A673 (cell line): ENCODE measurements around the gene MBOAT7. TPM values are rescaled to one million over a fixed set of nuclear protein-coding genes. Genes with fewer than 3 reads are reported as not detected.

Experiments
- BruUV-seq: library from RNA; stranded (reverse); fragments of 400-500 nt; replicated peaks from 2 replicates; lab custom pipeline; 2021; lab: Mats Ljungman, UMichigan
- CTCF ChIA-PET: fragments of 300-600 bp; sonication (Branson Sonifier 250); formaldehyde crosslinking; loops from one replicate; lab custom pipeline; 2022; ENCODE audit warnings: antibody characterized with exemption; lab: Charles Lee
- POLR2A ChIA-PET: fragments of 300-600 bp; sonication (Branson Sonifier 250); formaldehyde crosslinking; loops from one replicate; lab custom pipeline; 2022; ENCODE audit warnings: antibody characterized with exemption; ENCODE audit not compliant: low non-redundant PET; lab: Charles Lee
- DNase-seq: peaks from one replicate; pipeline ENCODE4 v3.0.0-alpha.2; 2015; ENCODE audit warnings: low spot score
- H3K27ac ChIP-seq: fragments of 200-600 bp; sonication (generic); 2 replicates; pipeline ENCODE4 v1.5.1; 2016; ENCODE audit warnings: mixed run types, low read depth, mild to moderate bottlenecking, mixed read lengths, antibody characterized with exemption, low read length; ENCODE audit not compliant: poor library complexity, severe bottlenecking
- H3K27me3 ChIP-seq: fragments of 200-600 bp; sonication (generic); replicated peaks from 2 replicates; pipeline ENCODE4 v1.6.1; 2017; ENCODE audit warnings: mixed run types, low read depth, mild to moderate bottlenecking, mixed read lengths, antibody characterized with exemption, low read length; ENCODE audit not compliant: insufficient read depth, poor library complexity
- H3K36me3 ChIP-seq: fragments of 200-600 bp; sonication (generic); 2 replicates; pipeline ENCODE4 v1.6.1; 2016; ENCODE audit warnings: mixed run types, mild to moderate bottlenecking, mixed read lengths, antibody characterized with exemption, low read length; ENCODE audit not compliant: insufficient read depth, poor library complexity, severe bottlenecking
- H3K4me1 ChIP-seq: fragments of 200-600 bp; sonication (generic); 2 replicates; pipeline ENCODE4 v1.6.1; 2017; ENCODE audit warnings: mixed run types, mild to moderate bottlenecking, mixed read lengths, antibody characterized with exemption, low read length; ENCODE audit not compliant: insufficient read depth, poor library complexity, severe bottlenecking
- H3K4me3 ChIP-seq: fragments of 200-600 bp; sonication (generic); 2 replicates; pipeline ENCODE4 v1.5.1; 2016; ENCODE audit warnings: low read depth, mixed run types, mild to moderate bottlenecking, mixed read lengths, low read length; ENCODE audit not compliant: poor library complexity, severe bottlenecking
- H3K9me3 ChIP-seq: fragments of 200-600 bp; sonication (generic); 2 replicates; pipeline ENCODE4 v1.6.1; 2016; ENCODE audit warnings: mixed run types, low read depth, mild to moderate bottlenecking, mixed read lengths, antibody characterized with exemption, low read length; ENCODE audit not compliant: poor library complexity, severe bottlenecking
- CTCF ChIP-seq: fragments of 300-800, 200-600 bp; sonication (generic); conservative IDR thresholded peaks from 2 replicates; pipeline ENCODE4 v1.5.1; 2017; ENCODE audit warnings: low read depth, mild to moderate bottlenecking, antibody characterized with exemption, low read length, moderate library complexity, mixed read lengths
- EZH2 ChIP-seq: fragments of 200-600 bp; sonication (generic); IDR thresholded peaks from 2 replicates; pipeline ENCODE4 v1.6.1; 2017; ENCODE audit warnings: borderline replicate concordance, low read depth, mild to moderate bottlenecking, mixed read lengths, antibody characterized with exemption, low read length; ENCODE audit not compliant: poor library complexity, severe bottlenecking
- intact Hi-C: fragments of 100-400 bp; cut with micrococcal nuclease; formaldehyde crosslinking; loops from one replicate; pipeline ENCODE4 v1.10.0; 2022; ENCODE audit not compliant: unreplicated experiment
- total RNA-seq: library from RNA; stranded (reverse); gene quantifications from 2 replicates; pipeline ENCODE4 v1.2.3, GENCODE V29; 2021

Gene MBOAT7
- total RNA-seq, 1 experiment from 2014 or later, result 107 TPM

- no peak for TF ChIP-seq EZH2
- no peaks in the 10 kb centered on the region for H3K9me3 ChIP-seq
- peaks cover 72% of the 10 kb centered on the region for H3K36me3 ChIP-seq
- no TSS peak for BruUV-seq
- H3K27ac ChIP-seq, result peak overlapping the region; percentile 15
- intact Hi-C loops, result no loop called here
- CTCF ChIA-PET, result no interaction called here
- H3K4me1 ChIP-seq, result peaks cover 36% of the 10 kb centered on the region
- no peak for DNase-seq
- H3K27me3 ChIP-seq, result no peaks in the 10 kb centered on the region
- POLR2A ChIA-PET, result interaction anchor here (1.4 kb wide), 1 partner anchor 66 kb away, joined by 3 read pairs; the partner anchor contains the start of gene CNOT3
- H3K4me3 ChIP-seq, result peak overlapping the region; percentile 90
Observed at GRCh38 chr19:54203151-54203611, 13.8 kb upstream of the MBOAT7 start.

GRCh38 chr19:54201980-54202379, 12.6 kb upstream of the MBOAT7 start:
- BruUV-seq, result no TSS peak

GRCh38 chr19:54201172-54201701, 11.9 kb upstream of the MBOAT7 start:
- Histone ChIP-seq H3K36me3 (peaks cover 53% of the 10 kb centered on the region), H3K27ac (peak overlapping the region; percentile 97), H3K27me3 (no peaks in the 10 kb centered on the region), H3K9me3 (no peaks in the 10 kb centered on the region), H3K4me1 (peaks cover 36% of the 10 kb centered on the region), H3K4me3 (peak overlapping the region; percentile 90)
- intact Hi-C loops, result no loop called here
- BruUV-seq, result TSS peak; percentile 67
- no peak for DNase-seq
- no peak for TF ChIP-seq CTCF
- TF ChIP-seq EZH2, result no peak
- CTCF ChIA-PET, result no interaction called here
- POLR2A ChIA-PET, result interaction anchor here (0.6 to 1.0 kb wide), 4 partner anchors 11 to 1269 kb away, joined by 3 to 6 read pairs (median 5); partner anchors contain the start of genes MBOAT7 and TSEN34

More at GRCh38 chr19:54201980-54202379, 12.6 kb upstream of the MBOAT7 start:
- peak overlapping the region; percentile 90 for H3K4me3 ChIP-seq
- H3K27ac ChIP-seq, result peak overlapping the region; percentile 97
- H3K36me3 ChIP-seq, result peaks cover 60% of the 10 kb centered on the region
- POLR2A ChIA-PET, result interaction anchor here (0.7 kb wide), 1 partner anchor 11 kb away, joined by 3 read pairs; the partner anchor contains the start of gene TSEN34
- H3K4me1 ChIP-seq, result peaks cover 36% of the 10 kb centered on the region
- no peaks in the 10 kb centered on the region for H3K27me3 ChIP-seq
- intact Hi-C loops, result no loop called here
- no peaks in the 10 kb centered on the region for H3K9me3 ChIP-seq
- CTCF ChIA-PET, result no interaction called here
- no peak for TF ChIP-seq CTCF
- TF ChIP-seq EZH2, result no peak
- no peak for DNase-seq

- Histone ChIP-seq H3K4me3 (no peak overlapping the region), H3K4me1 (peaks cover 29% of the 10 kb centered on the region), H3K9me3 (no peaks in the 10 kb centered on the region), H3K27ac (peak overlapping the region; percentile 9), H3K27me3 (no peaks in the 10 kb centered on the region), H3K36me3 (peaks cover 44% of the 10 kb centered on the region)
- BruUV-seq, result no TSS peak
- ChIA-PET POLR2A (interaction anchor here (1.2 kb wide), 1 partner anchor 10 kb away, joined by 6 read pairs; the partner anchor contains the start of gene MBOAT7), CTCF (no interaction called here)
- no peak for DNase-seq
- intact Hi-C loops, result no loop called here
- no peak for TF ChIP-seq EZH2
- TF ChIP-seq CTCF, result no peak
Observed at GRCh38 chr19:54199401-54199800, 10.0 kb upstream of the MBOAT7 start.
